IMR-90 (cell line): Measurements from ENCODE around the gene UCHL5. TPM values are rescaled to one million over a fixed set of nuclear protein-coding genes. Genes with fewer than 3 reads are reported as not detected.

ENCODE experiments used
- ATAC-seq: fragments of 200-7000 bp; cut with Tn5 transposase; 2 replicates; pipeline ENCODE4 v1.9.1; 2020; ENCODE audit warnings: low read depth, mild to moderate bottlenecking, moderate library complexity
- BruUV-seq: library from RNA; stranded (reverse); fragments of 400-500 nt; replicated peaks from 2 replicates; lab custom pipeline; 2021; lab: Mats Ljungman, UMichigan
- CTCF ChIA-PET: fragments of 300-600 bp; formaldehyde crosslinking; extraction: SDS; loops from one replicate; lab custom pipeline; 2021; ENCODE audit warnings: antibody characterized with exemption; lab: Yijun Ruan, JAX
- POLR2A ChIA-PET: fragments of 300-600 bp; sonication (Branson Sonifier 250); formaldehyde crosslinking; loops from one replicate; lab custom pipeline; 2022; ENCODE audit warnings: antibody characterized with exemption; ENCODE audit not compliant: unreplicated experiment; lab: Charles Lee
- DNase-seq: peaks from one replicate; pipeline ENCODE4 v3.0.0; 2013
- H2AFZ ChIP-seq: replicated peaks from 2 replicates; pipeline ENCODE3; 2013; ENCODE audit warnings: low read length, mild to moderate bottlenecking; ENCODE audit not compliant: poor library complexity
- H2AK5ac ChIP-seq: 2 replicates; pipeline ENCODE4 v1.6.1; 2013; ENCODE audit warnings: low read depth, low read length, inconsistent platforms
- H2AK9ac ChIP-seq: replicated peaks from 2 replicates; pipeline ENCODE3; 2013; ENCODE audit warnings: mild to moderate bottlenecking, low read depth, low read length, moderate library complexity; ENCODE audit not compliant: poor library complexity
- H2BK120ac ChIP-seq: 2 replicates; pipeline ENCODE4 v1.6.1; 2013; ENCODE audit warnings: low read depth, low read length, inconsistent platforms
- H2BK15ac ChIP-seq: 3 replicates; pipeline ENCODE4 v1.6.1; 2013; ENCODE audit warnings: low read depth, low read length, inconsistent platforms
- H2BK20ac ChIP-seq: 2 replicates; pipeline ENCODE4 v1.6.1; 2013; ENCODE audit warnings: low read depth, mild to moderate bottlenecking, inconsistent platforms, low read length, moderate library complexity
- H2BK5ac ChIP-seq: 2 replicates; pipeline ENCODE4 v1.6.1; 2013; ENCODE audit warnings: mild to moderate bottlenecking, low read depth, low read length, inconsistent platforms; ENCODE audit not compliant: poor library complexity, severe bottlenecking
- H3K14ac ChIP-seq: replicated peaks from 2 replicates; pipeline ENCODE4 v1.6.1; 2013; ENCODE audit warnings: low read depth, low read length, inconsistent platforms
- H3K18ac ChIP-seq: 2 replicates; pipeline ENCODE4 v1.6.1; 2013; ENCODE audit warnings: low read depth, low read length, control low read depth
- H3K23ac ChIP-seq: 2 replicates; pipeline ENCODE4 v1.6.1; 2013; ENCODE audit warnings: low read depth, low read length, inconsistent platforms
- H3K27ac ChIP-seq: 2 replicates; pipeline ENCODE4 v1.5.1; 2013; ENCODE audit warnings: mild to moderate bottlenecking, control low read depth, low read length; ENCODE audit not compliant: insufficient read depth
- H3K27me3 ChIP-seq: 2 replicates; pipeline ENCODE4 v1.6.1; 2013; ENCODE audit warnings: low read length; ENCODE audit not compliant: control insufficient read depth, insufficient read depth
- H3K36me3 ChIP-seq: 2 replicates; pipeline ENCODE4 v1.6.1; 2013; ENCODE audit warnings: low read length, mixed read lengths; ENCODE audit not compliant: control insufficient read depth, insufficient read depth
- H3K4ac ChIP-seq: 2 replicates; pipeline ENCODE4 v1.6.1; 2013; ENCODE audit warnings: low read depth, low read length, inconsistent platforms
- H3K4me1 ChIP-seq: 2 replicates; pipeline ENCODE4 v1.6.1; 2013; ENCODE audit warnings: low read length, mixed read lengths; ENCODE audit not compliant: control insufficient read depth, insufficient read depth
- H3K4me2 ChIP-seq: 2 replicates; pipeline ENCODE4 v1.6.1; 2013; ENCODE audit warnings: low read depth, mild to moderate bottlenecking, control low read depth, low read length, moderate library complexity
- H3K4me3 ChIP-seq: 2 replicates; pipeline ENCODE4 v1.5.1; 2013; ENCODE audit warnings: low read depth, mild to moderate bottlenecking, control low read depth, low read length, moderate library complexity; ENCODE audit not compliant: insufficient read depth
- H3K56ac ChIP-seq: 2 replicates; pipeline ENCODE4 v1.6.1; 2013; ENCODE audit warnings: low read length, inconsistent platforms; ENCODE audit not compliant: insufficient read depth; ENCODE audit errors: extremely low read depth
- H3K79me1 ChIP-seq, 2 experiments: 2 replicates each; pipeline ENCODE4 v1.6.1; 2013; ENCODE audit warnings: low read length in 2 of 2, inconsistent platforms in 1 of 2, low read depth in 1 of 2
- H3K9ac ChIP-seq: 2 replicates; pipeline ENCODE4 v1.6.1; 2013; ENCODE audit warnings: low read depth, low read length, control low read depth
- H3K9me1 ChIP-seq: 2 replicates; pipeline ENCODE4 v1.6.1; 2013; ENCODE audit warnings: low read length, inconsistent platforms; ENCODE audit not compliant: insufficient read depth
- H3K9me3 ChIP-seq: 2 replicates; pipeline ENCODE4 v1.6.1; 2013; ENCODE audit warnings: low read length; ENCODE audit not compliant: control insufficient read depth, insufficient read depth
- H4K20me1 ChIP-seq: 2 replicates; pipeline ENCODE4 v1.6.1; 2013; ENCODE audit warnings: low read length, inconsistent platforms; ENCODE audit not compliant: insufficient read depth
- H4K5ac ChIP-seq: 2 replicates; pipeline ENCODE4 v1.6.1; 2013; ENCODE audit warnings: mild to moderate bottlenecking, low read depth, low read length, control low read depth
- H4K8ac ChIP-seq, 2 experiments: 2 replicates each; pipeline ENCODE4 v1.6.1; 2013; ENCODE audit warnings: low read depth in 2 of 2, low read length in 2 of 2, control low read depth in 1 of 2, inconsistent platforms in 1 of 2
- H4K91ac ChIP-seq: 2 replicates; pipeline ENCODE4 v1.6.1; 2013; ENCODE audit warnings: low read depth, low read length, inconsistent platforms; ENCODE audit not compliant: insufficient read depth
- BHLHE40 ChIP-seq: fragments of 150-350 bp; IDR thresholded peaks from 2 replicates; pipeline ENCODE4 v1.6.1; 2016; ENCODE audit warnings: mild to moderate bottlenecking, low read depth, low read length
- CHD1 ChIP-seq: IDR thresholded peaks from 2 replicates; pipeline ENCODE4 v1.6.1; 2012; ENCODE audit warnings: low read depth, low read length, improper control_type of control experiment
- MAZ ChIP-seq: IDR thresholded peaks from 2 replicates; pipeline ENCODE4 v1.6.1; 2012; ENCODE audit warnings: low read depth, mild to moderate bottlenecking, low read length, improper control_type of control experiment, moderate library complexity, borderline replicate concordance
- NFE2L2 ChIP-seq: fragments of 150-350 bp; IDR thresholded peaks from 2 replicates; pipeline ENCODE4 v1.6.1; 2016; ENCODE audit warnings: low read depth, mild to moderate bottlenecking, low read length
- POLR2A ChIP-seq: IDR thresholded peaks from 2 replicates; pipeline ENCODE4 v1.6.1; 2012; ENCODE audit warnings: mild to moderate bottlenecking, low read depth, low read length
- RAD21 ChIP-seq: IDR thresholded peaks from 2 replicates; pipeline ENCODE4 v1.6.1; 2012; ENCODE audit warnings: low read length, improper control_type of control experiment
- RCOR1 ChIP-seq: IDR thresholded peaks from 2 replicates; pipeline ENCODE4 v1.6.1; 2012; ENCODE audit warnings: mild to moderate bottlenecking, low read length, improper control_type of control experiment; ENCODE audit not compliant: insufficient replicate concordance
- RFX5 ChIP-seq: IDR thresholded peaks from 2 replicates; pipeline ENCODE4 v1.8.0; 2012; ENCODE audit warnings: low read depth, mild to moderate bottlenecking, low read length, moderate library complexity
- SMC3 ChIP-seq: fragments of 150-350 bp; IDR thresholded peaks from 2 replicates; pipeline ENCODE4 v1.6.1; 2016; ENCODE audit warnings: low read depth, mild to moderate bottlenecking, antibody characterized with exemption, low read length, moderate library complexity
- WGBS, 2 experiments: methylation state at CpG; one replicate each; pipeline versions ENCODE4 v1.1.5 to v1.1.7; 2013; ENCODE audit warnings: missing lambda C conversion rate in 2 of 2; ENCODE audit not compliant: insufficient read length in 1 of 2; ENCODE audit errors: extremely low coverage in 2 of 2; 5-methylcytosine and 5-hydroxymethylcytosine counted together
- dilution Hi-C: fragments of 300-500 bp; cut with HindIII; formaldehyde crosslinking; loops from one replicate; pipeline ENCODE4 v1.14.3; 2018; ENCODE audit warnings: low sequenced_read_pairs; ENCODE audit not compliant: unreplicated experiment
- in situ Hi-C: fragments of 300-500 bp; cut with MboI; formaldehyde crosslinking; loops from 3 replicates; pipeline ENCODE4 v1.14.3; 2019; ENCODE audit warnings: low sequenced_read_pairs, inconsistent platforms, mixed read lengths
- intact Hi-C: fragments of 100-400 bp; cut with micrococcal nuclease; formaldehyde crosslinking; loops from 2 replicates; pipeline ENCODE4 v1.10.0; 2022
- polyA plus RNA-seq, 3 experiments: library from polyadenylated mRNA; depleted of rRNA; stranded (reverse); fragments of >200 nt; gene quantifications; 2 replicates each; pipeline ENCODE4 v1.2.3, GENCODE V29; 2012; ENCODE audit warnings: low replicate concordance in 1 of 3
- total RNA-seq: library from RNA; depleted of rRNA; stranded (reverse); fragments of >200 nt; gene quantifications from 2 replicates; pipeline ENCODE4 v1.2.3, GENCODE V29; 2012
- TF ChIP-seq, protein P1 (sequence below): fragments of 150-350 bp; IDR thresholded peaks from 2 replicates; pipeline ENCODE4 v1.6.1; 2016; ENCODE audit warnings: low read depth, mild to moderate bottlenecking, low read length, moderate library complexity, borderline replicate concordance
- TF ChIP-seq, protein P2 (sequence below): fragments of 150-350 bp; IDR thresholded peaks from 2 replicates; pipeline ENCODE4 v1.6.1; 2017; ENCODE audit warnings: mild to moderate bottlenecking, antibody characterized with exemption, low read length, low read depth

The UCHL5 gene
- total and polyA plus RNA-seq, 2 of the 4 experiments (the other 2 are of a cell fraction), result 12.9 to 18.4 TPM

DNA sequence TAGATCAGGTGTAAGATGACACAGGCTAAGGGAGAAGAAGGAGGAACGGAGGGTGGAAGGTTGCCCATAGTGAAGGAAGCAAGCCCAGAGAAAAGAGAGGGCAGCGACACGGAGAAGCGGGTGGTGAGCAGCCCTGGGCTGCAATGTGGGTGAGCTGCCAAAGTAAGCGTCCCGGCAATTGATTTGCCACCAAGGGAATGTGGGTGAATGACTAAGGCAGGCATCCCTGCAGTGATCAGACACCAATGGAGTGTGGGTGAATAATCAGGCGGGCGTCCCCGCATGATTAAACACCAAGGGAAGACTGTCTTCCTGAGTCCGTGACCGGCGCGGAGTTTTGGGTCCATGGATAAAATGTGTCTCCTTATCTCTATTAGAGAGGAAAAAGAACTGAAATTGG is 79.6 kb downstream of the UCHL5 start:
- dilution Hi-C loops, result no loop called here
- H2BK20ac ChIP-seq, result no peak overlapping the region
- H3K4ac ChIP-seq, result no peak overlapping the region
- BruUV-seq, result no TSS peak
- no peak overlapping the region for H3K14ac ChIP-seq
- no peak overlapping the region for H2BK5ac ChIP-seq
- no peak overlapping the region for H2AK9ac ChIP-seq
- H4K5ac ChIP-seq, result no peak overlapping the region
- no peaks in the 10 kb centered on the region for H3K27me3 ChIP-seq
- H3K18ac ChIP-seq, result no peak overlapping the region
- no peak overlapping the region for H3K4me2 ChIP-seq
- H3K4me1 ChIP-seq, result peaks cover 1% of the 10 kb centered on the region
- no peaks in the 10 kb centered on the region for H4K20me1 ChIP-seq
- DNase-seq, result no peak
- in situ Hi-C loops, result no loop called here
- ChIA-PET CTCF (interaction anchor here (0.6 kb wide), 1 partner anchor 23 kb away, joined by 3 read pairs; no protein-coding TSS in a partner anchor), POLR2A (no interaction called here)
- H2BK15ac ChIP-seq, result no peak overlapping the region
- H2AK5ac ChIP-seq, result no peak overlapping the region
- no peak overlapping the region for H2AFZ ChIP-seq
- H3K9me1 ChIP-seq, result no peaks in the 10 kb centered on the region
- H3K27ac ChIP-seq, result no peak overlapping the region
- H3K36me3 ChIP-seq, result no peaks in the 10 kb centered on the region
- H2BK120ac ChIP-seq, result no peak overlapping the region
- intact Hi-C loops, result no loop called here
- no peak overlapping the region for H4K91ac ChIP-seq
- H3K9me3 ChIP-seq, result no peaks in the 10 kb centered on the region
- H4K8ac ChIP-seq, result no peak overlapping the region
- TF ChIP-seq, protein P1, sequence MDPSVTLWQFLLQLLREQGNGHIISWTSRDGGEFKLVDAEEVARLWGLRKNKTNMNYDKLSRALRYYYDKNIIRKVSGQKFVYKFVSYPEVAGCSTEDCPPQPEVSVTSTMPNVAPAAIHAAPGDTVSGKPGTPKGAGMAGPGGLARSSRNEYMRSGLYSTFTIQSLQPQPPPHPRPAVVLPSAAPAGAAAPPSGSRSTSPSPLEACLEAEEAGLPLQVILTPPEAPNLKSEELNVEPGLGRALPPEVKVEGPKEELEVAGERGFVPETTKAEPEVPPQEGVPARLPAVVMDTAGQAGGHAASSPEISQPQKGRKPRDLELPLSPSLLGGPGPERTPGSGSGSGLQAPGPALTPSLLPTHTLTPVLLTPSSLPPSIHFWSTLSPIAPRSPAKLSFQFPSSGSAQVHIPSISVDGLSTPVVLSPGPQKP, result no peak
- TF ChIP-seq RAD21 (no peak), CHD1 (no peak), MAZ (no peak), RFX5 (no peak), RCOR1 (no peak), POLR2A (no peak), BHLHE40 (no peak), SMC3 (no peak), NFE2L2 (no peak)
- TF ChIP-seq, protein P2, sequence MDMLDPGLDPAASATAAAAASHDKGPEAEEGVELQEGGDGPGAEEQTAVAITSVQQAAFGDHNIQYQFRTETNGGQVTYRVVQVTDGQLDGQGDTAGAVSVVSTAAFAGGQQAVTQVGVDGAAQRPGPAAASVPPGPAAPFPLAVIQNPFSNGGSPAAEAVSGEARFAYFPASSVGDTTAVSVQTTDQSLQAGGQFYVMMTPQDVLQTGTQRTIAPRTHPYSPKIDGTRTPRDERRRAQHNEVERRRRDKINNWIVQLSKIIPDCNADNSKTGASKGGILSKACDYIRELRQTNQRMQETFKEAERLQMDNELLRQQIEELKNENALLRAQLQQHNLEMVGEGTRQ, result no peak
- no peaks in the 10 kb centered on the region for H3K79me1 ChIP-seq
- H3K56ac ChIP-seq, result no peak overlapping the region
- no peak overlapping the region for H3K4me3 ChIP-seq
- no peak for ATAC-seq
- no peak overlapping the region for H3K23ac ChIP-seq
- 94% methylated on average over 6 of the region's 13 CpGs; no CpG with 5 or more reads in 1 of the 2 experiments for WGBS, 2 experiments
- H3K9ac ChIP-seq, result no peak overlapping the region
